ENCODE results near the gene NCR2.

GRCh38 chr6:41289815-41290214 lies 45.6 kb upstream of the NCR2 start:
- TF ChIP-seq NFE2 (CRISPR knock-in tag; IDR thresholded peaks at IDR 0.05) (no peak), NFATC3 (CRISPR knock-in tag; IDR thresholded peaks at IDR 0.05) (no peak), CBX2 (IDR thresholded peaks at IDR 0.05; ENCODE audit: low read depth, low read length) (no peak), CBX2 (CRISPR knock-in tag; IDR thresholded peaks at IDR 0.05; ENCODE audit: low read depth) (no peak), FOSL2 (CRISPR knock-in tag; IDR thresholded peaks at IDR 0.05) (no peak), KDM5A (IDR thresholded peaks at IDR 0.05; ENCODE audit: borderline replicate concordance, low read length) (no peak), NR3C1 (CRISPR knock-in tag; IDR thresholded peaks at IDR 0.05) (no peak), JUN (CRISPR knock-in tag; IDR thresholded peaks at IDR 0.05) (no peak), EZH2 (conservative IDR thresholded peaks at IDR 0.05; ENCODE audit: low read depth, low read length) (no peak), CCAR2 (optimal IDR thresholded peaks at IDR 0.05; ENCODE audit: low read depth, low read length) (no peak), SRSF1 (optimal IDR thresholded peaks at IDR 0.05; ENCODE audit: low read depth, low read length) (no peak), CREB1 (IDR thresholded peaks at IDR 0.05) (no peak), CREB1 (CRISPR knock-in tag; IDR thresholded peaks at IDR 0.05) (no peak), ASH2L (IDR thresholded peaks at IDR 0.05; ENCODE audit: insufficient read length, low read depth, low read length) (no peak), ATAD3A (CRISPR knock-in tag; IDR thresholded peaks at IDR 0.05) (no peak)
- TF ChIP-seq, protein P1, sequence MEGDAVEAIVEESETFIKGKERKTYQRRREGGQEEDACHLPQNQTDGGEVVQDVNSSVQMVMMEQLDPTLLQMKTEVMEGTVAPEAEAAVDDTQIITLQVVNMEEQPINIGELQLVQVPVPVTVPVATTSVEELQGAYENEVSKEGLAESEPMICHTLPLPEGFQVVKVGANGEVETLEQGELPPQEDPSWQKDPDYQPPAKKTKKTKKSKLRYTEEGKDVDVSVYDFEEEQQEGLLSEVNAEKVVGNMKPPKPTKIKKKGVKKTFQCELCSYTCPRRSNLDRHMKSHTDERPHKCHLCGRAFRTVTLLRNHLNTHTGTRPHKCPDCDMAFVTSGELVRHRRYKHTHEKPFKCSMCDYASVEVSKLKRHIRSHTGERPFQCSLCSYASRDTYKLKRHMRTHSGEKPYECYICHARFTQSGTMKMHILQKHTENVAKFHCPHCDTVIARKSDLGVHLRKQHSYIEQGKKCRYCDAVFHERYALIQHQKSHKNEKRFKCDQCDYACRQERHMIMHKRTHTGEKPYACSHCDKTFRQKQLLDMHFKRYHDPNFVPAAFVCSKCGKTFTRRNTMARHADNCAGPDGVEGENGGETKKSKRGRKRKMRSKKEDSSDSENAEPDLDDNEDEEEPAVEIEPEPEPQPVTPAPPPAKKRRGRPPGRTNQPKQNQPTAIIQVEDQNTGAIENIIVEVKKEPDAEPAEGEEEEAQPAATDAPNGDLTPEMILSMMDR (CRISPR knock-in tag; IDR thresholded peaks at IDR 0.05), result no peak

All from HepG2 (cell line).